Activated T-cell treated with anti-CD3 and anti-CD28 coated beads for 24 hours (primary cell): ENCODE measurements around the gene LAMC1.

Source experiments
- DNase-seq: peaks from one replicate; pipeline ENCODE4 v3.0.0-alpha.2; 2020; ENCODE audit warnings: low read depth

Gene LAMC1

GRCh38 chr1:183023146-183023600 is at the start of gene LAMC1:
LAMC1 (plus strand) TSS chr1:183023420; CDS start chr1:183023717, 297 bp downstream.
- no peak for DNase-seq

DNA sequence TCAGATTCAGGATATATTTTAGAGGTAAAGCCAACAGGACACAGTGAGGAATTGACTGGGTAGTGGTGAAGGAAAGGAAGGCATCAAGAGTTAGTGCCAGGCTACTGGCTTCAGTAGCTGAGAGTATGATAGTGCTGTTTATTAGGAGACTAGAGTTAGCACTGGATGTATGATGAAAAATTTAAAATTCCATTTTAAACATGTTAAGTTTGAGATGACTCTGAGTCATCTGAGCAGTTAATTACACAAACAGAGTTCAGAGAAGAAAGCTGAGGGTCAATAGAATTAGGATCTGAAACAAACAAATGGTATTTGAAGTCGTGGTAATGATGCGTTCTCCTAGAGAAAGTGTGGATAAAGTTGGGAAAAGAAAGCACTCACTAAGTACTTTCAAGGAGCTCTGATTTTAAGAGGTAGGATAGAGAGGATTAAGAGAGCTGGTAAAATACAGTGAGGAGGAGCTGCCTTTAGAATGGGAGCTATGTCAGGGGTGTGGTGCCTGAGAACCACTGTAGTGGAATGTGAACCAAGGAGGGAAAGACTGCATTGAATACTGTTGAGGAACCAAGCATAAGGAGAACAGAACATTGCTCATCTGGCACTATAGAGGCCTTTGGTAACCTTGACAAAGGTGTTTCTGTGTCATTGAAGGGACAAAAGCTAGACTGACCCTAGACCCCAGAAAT is 48.6 kb upstream of the LAMC1 start:
- no peak for DNase-seq

GRCh38 chr1:182977480-182977879 is 45.7 kb upstream of the LAMC1 start:
- no peak for DNase-seq

GRCh38 chr1:182978151-182978853 is 44.9 kb upstream of the LAMC1 start:
- no peak for DNase-seq

DNA sequence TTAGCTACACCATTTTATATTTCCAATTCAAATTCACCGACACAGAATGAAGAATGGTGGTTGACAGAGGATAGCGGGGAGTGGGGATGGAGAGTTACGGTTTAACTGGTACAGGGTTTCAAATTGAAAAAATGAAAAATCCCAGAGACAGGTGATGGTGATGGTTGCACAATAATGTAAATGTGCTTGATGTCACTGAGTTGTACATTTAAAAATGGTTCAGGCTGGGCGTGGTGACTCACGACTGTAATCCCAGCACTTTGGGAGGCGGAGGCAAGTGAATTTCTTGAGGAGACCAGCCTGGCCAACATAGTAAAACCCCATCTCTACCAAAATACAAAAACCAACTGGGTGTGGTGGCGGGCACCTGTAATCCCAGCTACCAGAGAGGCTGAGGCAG is 39.1 kb upstream of the LAMC1 start:
- DNase-seq, result no peak

- DNase-seq, result no peak
Measured at GRCh38 chr1:182984621-182985020, 38.6 kb upstream of the LAMC1 start.

DNA sequence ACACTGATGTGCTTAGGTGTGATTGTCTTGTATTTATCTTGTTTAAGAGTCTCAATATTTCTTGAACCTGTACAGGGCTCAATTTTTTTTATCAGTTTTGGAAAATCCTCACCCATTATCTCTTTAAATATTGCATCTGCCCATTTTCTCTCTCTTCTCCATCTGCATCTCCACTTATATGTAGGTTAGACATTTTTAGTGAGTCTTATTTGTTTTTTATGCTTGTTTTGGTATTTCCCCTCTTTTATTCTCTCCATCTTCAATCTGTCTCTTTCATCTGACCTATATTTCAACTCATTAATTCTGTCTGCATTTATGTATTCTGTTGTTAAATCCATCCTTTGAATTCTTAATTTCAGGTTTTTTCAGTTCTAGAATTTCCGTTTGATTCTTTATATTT is 37.3 kb upstream of the LAMC1 start:
- no peak for DNase-seq

- no peak for DNase-seq
Measured at GRCh38 chr1:182990413-182991144, 32.6 kb upstream of the LAMC1 start.

- no peak for DNase-seq
Measured at GRCh38 chr1:182993746-182994145, 29.5 kb upstream of the LAMC1 start.

- DNase-seq, result no peak
Measured at GRCh38 chr1:182995894-182996293, 27.3 kb upstream of the LAMC1 start.

DNA sequence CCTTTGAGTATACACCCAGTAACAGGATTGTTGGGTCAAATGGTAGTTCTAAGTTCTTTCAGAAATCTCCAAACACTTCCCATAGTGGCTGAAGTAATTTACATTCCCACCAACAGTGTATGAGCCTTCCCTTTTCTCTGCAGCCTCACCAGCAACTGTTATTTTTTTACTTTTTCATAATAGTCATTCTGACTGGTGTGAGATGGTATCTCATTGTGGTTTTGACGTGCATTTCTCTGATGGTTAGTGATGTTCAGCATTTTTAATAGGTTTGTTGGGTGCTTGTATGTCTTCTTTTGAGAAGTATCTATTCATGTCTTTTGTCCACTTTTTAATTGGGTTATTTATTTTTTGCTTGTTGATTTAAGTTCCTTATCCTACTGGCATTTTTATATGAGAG is 26.4 kb upstream of the LAMC1 start:
- no peak for DNase-seq

GRCh38 chr1:182998482-182998881 is 24.7 kb upstream of the LAMC1 start:
- no peak for DNase-seq

DNA sequence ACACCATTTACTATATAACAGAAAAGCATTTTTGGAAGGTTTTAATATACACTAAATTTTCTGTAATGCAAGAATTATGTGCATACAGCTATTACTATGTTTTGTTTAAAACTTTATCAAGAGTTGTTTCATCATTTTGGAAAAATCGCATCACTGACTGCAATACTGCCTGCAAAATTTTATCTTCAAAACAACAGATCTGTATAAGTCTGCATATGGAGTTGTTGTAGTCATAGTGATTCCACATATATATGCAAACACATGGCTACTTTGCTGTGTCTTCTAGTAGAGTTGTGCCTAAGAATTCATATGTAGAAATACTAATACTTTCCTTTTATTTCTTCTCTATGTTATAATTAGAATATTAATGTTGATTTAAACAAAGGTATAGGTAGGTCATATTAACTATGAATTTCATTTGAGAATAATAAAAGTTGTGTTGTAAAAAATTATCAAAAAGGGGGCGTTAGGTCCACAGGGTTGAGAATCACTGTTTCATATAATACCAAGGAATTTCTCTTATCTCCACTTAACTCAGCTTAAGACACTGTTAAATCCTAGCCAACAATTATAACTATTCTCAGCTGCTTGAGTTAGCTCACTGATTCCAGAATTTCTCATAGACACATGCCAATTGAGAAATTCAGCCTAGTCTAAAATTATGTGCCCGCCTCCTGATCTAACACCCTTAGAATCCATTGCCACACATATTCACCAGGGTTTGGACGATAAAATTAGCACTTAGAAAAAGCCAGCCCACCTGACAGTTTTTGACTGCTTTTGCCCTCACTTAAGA is 22.9 kb upstream of the LAMC1 start:
- DNase-seq, result no peak

DNA sequence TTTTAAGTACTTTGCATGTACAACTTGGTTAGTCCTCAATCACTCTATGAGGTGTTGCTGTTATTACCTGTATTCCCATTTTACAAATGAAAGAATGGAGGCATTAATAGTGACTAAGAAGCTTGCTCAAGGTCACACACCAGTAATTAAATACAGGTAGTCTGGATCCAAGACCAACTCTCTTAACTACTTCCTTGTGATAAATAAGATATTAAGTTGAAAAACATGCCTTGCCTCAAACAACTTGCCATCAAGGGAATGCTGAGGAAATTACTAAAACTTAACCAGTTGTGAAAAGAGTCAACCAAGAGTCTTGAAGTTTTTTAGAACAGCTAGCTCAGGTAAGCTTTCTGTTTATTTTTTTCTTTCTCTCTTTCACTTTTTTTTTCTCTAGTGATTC is 21.0 kb upstream of the LAMC1 start:
- no peak for DNase-seq

DNA sequence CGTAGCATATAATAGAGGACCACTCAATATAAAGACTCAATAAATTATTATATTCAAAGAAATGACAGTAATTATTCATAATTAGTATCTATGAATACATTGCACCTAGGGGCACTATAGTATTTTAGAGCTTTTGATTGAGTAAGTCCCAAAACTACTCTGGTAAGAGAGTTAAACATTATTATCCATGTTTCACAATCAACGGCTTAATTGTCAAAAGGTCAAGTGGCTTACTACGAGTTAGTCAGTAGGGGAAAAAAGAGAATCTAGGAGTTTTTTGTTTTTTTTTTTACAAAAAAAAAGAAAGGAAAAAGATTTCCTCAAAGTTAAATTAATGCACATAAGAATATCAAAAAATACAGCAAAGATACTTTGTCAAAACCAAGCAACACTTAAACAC is 20.4 kb upstream of the LAMC1 start:
- DNase-seq, result no peak

GRCh38 chr1:183003203-183003602 is 20.0 kb upstream of the LAMC1 start:
- DNase-seq, result no peak

GRCh38 chr1:183004141-183004540 is 19.1 kb upstream of the LAMC1 start:
- DNase-seq, result no peak

- no peak for DNase-seq
Measured at GRCh38 chr1:183011859-183012258, 11.4 kb upstream of the LAMC1 start.

DNA sequence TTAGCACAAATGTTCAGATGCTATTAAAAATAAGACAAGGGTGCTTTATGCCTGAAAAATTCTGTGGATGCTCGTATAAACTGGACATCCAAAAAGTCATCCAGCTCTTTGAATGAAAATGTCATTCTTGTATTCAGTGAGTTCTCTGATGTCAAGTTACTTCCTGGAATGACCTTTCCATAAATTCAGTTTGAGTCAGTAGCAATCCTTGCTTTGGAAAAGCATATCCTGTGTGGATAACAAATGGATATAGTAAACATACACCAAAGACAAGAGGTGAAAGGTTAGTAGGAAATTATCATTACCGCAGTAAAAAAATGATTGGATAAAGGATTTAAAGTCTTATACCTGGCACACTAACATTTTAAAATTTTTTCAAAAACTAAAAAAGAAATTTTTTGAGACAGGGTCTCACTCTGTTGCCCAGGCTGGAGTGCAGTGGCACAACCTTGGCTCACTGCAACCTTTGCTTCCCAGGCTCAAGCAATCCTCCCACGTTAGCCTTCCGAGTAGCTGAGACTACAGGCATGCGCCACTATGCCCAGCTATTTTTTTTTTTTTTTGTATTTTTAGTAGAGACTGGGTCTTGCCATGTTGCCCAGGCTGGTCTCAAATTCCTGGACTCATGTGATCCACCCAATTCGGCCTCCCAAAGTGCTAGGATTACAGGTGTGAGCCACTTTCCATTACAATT is 10.8 kb upstream of the LAMC1 start:
- DNase-seq, result no peak

DNA sequence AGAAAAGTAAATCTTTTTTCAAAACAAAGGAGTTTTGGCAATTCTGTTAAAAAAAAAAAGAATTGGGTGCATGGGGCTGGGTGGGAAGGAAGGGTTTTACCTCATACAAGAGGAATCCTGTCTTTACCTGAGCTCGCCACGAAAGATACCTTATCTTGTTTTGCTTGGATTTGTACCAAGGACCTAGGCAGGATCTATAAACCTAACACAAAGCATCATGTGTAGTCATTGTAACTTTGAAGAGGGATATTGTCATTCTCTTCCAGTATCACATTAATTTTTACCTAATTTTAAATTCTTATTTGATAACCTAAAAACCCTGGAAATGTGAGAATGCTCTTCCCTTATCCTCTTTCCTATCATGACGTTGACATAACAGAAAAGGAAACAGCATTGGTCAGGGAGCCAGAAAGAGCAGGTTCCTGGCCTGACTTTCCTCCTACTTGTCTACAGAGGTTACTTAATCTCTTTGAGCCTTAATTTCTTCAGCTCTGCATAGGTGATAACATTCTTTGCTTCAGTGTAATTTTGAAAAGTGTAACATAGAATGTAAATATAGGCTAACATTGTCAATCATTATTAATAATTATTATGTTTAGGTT is 4.0 kb upstream of the LAMC1 start:
- DNase-seq, result no peak

DNA sequence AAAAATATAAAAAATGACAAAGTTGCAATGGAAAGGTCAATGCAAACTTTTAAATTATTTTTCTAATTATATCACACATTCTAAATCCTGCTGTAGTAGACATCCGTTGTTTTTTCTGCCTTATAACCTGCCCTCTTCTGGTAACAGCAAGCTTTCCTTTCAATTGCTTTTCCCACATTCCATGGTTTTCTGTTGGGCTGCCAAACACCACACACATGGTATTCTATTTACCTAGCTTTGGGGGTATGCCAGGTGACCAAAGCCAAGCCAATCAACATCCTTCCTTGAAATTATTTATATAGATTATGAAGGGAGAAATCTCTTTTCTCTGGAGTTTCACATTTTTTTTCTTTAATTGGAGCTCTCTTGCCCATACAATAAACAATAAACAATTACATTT is 3.4 kb upstream of the LAMC1 start:
- no peak for DNase-seq
